GM12892 (cell line): ENCODE data around the gene HPX.

ENCODE experiments used
- POLR2A ChIP-seq: IDR thresholded peaks from 2 replicates; pipeline ENCODE4 v1.6.1; 2011; ENCODE audit warnings: low read depth, low read length, control low read depth
- POLR2AphosphoS5 ChIP-seq: IDR thresholded peaks from 2 replicates; pipeline ENCODE4 v1.6.1; 2011; ENCODE audit warnings: low read depth, low read length, control low read depth
- TAF1 ChIP-seq: IDR thresholded peaks from 2 replicates; pipeline ENCODE4 v1.6.1; 2011; ENCODE audit warnings: low read depth, mild to moderate bottlenecking, control low read depth, low read length, borderline replicate concordance

DNA sequence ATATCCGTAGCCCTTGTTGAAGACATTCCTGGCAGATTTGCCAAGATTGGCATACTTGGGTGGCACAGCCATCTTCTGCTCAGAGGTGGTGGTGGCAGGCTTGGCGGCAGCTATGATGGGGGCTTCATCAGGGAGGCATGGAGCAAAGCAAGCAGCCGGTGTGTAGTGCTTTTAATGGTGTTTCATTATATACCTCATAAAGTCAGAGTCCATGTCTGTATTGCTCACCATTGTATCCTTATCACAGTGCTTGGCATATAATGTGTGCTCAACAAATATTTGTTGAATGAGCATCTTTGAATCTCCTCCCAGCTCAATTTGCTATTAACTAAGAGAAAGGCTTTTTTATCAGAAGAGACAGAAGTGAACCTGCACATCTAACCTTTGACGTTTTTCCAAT, 48.5 kb upstream of the HPX start:
- TF ChIP-seq POLR2AphosphoS5 (no peak), POLR2A (no peak), TAF1 (no peak)
